Measurements from ENCODE around the gene CRCP. TPM values are rescaled to one million over a fixed set of nuclear protein-coding genes. Genes with fewer than 3 reads are reported as not detected.
"Not testable (repeated sequence)": the region's sequence is repeated elsewhere in the genome, so short reads cannot be mapped to it uniquely, and the experiment has no call there.

CRCP gene
- total and polyA plus RNA-seq, 4 experiments from 2014 or later = 21.2 to 42.3 (median 34.8) TPM

DNA sequence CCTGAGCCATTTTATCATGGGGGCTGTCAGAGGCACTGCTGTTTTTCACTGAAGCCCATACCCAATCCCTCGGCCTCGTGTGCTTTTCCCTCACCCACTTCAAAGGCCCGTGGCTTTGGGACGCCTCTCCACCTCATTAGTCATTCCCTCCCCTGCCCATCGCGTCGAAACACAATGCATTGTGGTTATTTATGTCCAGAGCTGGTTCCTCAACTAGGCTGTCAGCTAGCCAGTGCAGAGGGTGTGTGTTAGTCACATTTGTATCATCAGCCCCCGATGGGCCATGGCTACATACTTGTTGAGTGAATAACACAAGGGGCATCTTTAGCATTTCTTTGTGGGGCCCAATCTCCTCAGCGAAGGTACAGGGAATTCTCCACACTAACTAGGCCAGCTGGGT is 3.8 kb upstream of the CRCP start:
- POLR2A ChIA-PET (ENCODE audit: partially characterized antibody) = no interaction called here
- peaks cover 0 to 12% of the 10 kb centered on the region in 2 donors for H3K36me3 Mint-ChIP-seq
- peaks cover 6 to 15% (median 10%) of the 10 kb centered on the region in 4 donors for H3K4me1 Mint-ChIP-seq
- Histone ChIP-seq H3K27ac (ENCODE audit: low read depth, low read length) (no peak overlapping the region), H3K9me3 (ENCODE audit: control insufficient read depth in 1 of 2, low read length in 2 of 2) (no peaks in the 10 kb centered on the region), H3K4me1 (ENCODE audit: insufficient read depth, low read length) (peaks cover 12% of the 10 kb centered on the region), H3K27me3 (ENCODE audit: insufficient read depth, low read length) (no peaks in the 10 kb centered on the region), H3K4me3 (ENCODE audit: low read length in 2 of 2) (no peak overlapping the region), H3K36me3 (ENCODE audit: insufficient read depth, low read length) (no peaks in the 10 kb centered on the region)
- intact Hi-C loops (cut with micrococcal nuclease) = no loop called here
- CTCF ChIA-PET (ENCODE audit: partially characterized antibody) = no interaction called here
- peak overlapping the region in 1 of 7 donors; percentile 57 for H3K27ac Mint-ChIP-seq
- no peaks in the 10 kb centered on the region for H3K9me3 Mint-ChIP-seq
- no peaks in the 10 kb centered on the region for H3K27me3 Mint-ChIP-seq
- no peak for DNase-seq
- peak overlapping the region in 1 of 8 donors; percentile 32 for H3K4me3 Mint-ChIP-seq

DNA sequence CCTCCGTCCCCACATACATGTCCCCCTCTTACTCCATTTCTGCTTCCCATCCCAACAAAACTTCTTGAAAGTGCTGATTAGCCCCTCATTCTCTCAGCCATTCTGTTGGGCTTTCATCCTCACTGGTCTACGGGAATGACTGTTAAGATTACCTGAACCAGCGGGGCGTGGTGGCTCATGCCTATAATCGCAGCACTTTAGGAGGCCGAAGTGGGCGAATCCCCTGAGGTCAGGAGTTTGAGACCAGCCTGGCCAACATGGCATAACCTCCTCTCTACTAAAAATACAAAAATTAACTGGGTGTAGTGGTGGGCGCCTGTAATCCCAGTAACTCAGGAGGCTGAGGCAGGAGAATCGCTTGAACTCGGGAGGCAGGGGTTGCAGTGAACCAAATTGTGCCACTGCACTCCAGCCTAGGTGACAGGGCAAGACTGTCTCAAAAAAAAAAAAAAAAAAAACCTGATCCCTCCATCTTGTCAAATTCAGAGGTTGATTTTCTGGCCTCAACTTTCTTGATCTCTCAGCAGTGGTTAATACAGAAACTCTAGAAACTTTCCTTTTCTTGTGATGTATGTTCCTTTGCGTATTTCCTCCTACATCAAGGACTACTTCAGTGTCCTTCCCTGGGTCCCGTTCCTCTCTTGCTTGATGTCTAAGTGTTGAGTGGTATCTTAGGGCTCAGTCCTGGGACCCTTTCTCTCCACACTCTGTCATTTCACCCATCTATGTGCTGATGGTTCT is 2.2 kb downstream of the CRCP start:
- H3K36me3 ChIP-seq (ENCODE audit: insufficient read depth, low read length); CTCF ChIA-PET (ENCODE audit: partially characterized antibody); H3K4me3 ChIP-seq (ENCODE audit: low read length in 2 of 2); H3K27me3 ChIP-seq (ENCODE audit: insufficient read depth, low read length); H3K27me3 Mint-ChIP-seq; intact Hi-C loops (cut with micrococcal nuclease); H3K27ac ChIP-seq (ENCODE audit: low read depth, low read length); H3K9me3 Mint-ChIP-seq; POLR2A ChIA-PET (ENCODE audit: partially characterized antibody); H3K9me3 ChIP-seq (ENCODE audit: control insufficient read depth in 1 of 2, low read length in 2 of 2): not testable (repeated sequence)
- peaks cover 51% of the 10 kb centered on the region for H3K4me1 ChIP-seq (ENCODE audit: insufficient read depth, low read length)
- Mint-ChIP-seq H3K4me1 (peaks cover 31 to 61% (median 47%) of the 10 kb centered on the region in 4 donors), H3K36me3 (peaks cover 0 to 24% of the 10 kb centered on the region in 2 donors), H3K27ac (peak overlapping the region; percentile 30 to 95 (median 71)), H3K4me3 (peak overlapping the region; percentile 54 to 95 (median 76))
- peak in 1 of 5 donors; percentile 9 for DNase-seq

DNA sequence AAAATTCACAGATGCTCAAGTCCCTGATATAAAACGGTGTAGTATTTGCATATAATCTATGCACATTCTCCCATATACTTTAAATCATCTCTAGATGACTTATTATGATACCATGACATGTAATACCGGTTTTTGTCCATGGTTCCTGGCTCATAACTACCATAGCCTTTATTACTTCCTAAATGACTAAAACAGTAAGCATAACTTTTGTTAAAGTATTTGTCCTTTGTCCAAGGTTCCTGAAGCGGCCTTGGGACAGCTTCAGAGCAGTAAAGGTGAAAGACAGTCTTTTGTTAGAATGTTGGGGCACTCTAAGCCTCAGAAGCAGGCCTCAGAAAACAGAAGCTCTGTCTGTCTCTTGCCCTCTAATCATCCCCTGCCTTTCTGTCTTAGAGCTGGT is 4.0 kb downstream of the CRCP start:
- ChIA-PET POLR2A (ENCODE audit: partially characterized antibody) (no interaction called here), CTCF (ENCODE audit: partially characterized antibody) (no interaction called here)
- peaks cover 4% of the 10 kb centered on the region for H3K36me3 ChIP-seq (ENCODE audit: insufficient read depth, low read length)
- intact Hi-C loops (cut with micrococcal nuclease) = no loop called here
- no peaks in the 10 kb centered on the region for H3K27me3 ChIP-seq (ENCODE audit: insufficient read depth, low read length)
- Mint-ChIP-seq H3K36me3 (peaks cover 0 to 24% of the 10 kb centered on the region in 2 donors), H3K27ac (peak overlapping the region in 5 of 7 donors; percentile 12 to 78 (median 27)), H3K27me3 (no peaks in the 10 kb centered on the region), H3K4me3 (peak overlapping the region in 2 of 8 donors; percentile 47 to 55), H3K9me3 (no peaks in the 10 kb centered on the region), H3K4me1 (peaks cover 35 to 67% (median 51%) of the 10 kb centered on the region in 4 donors)
- DNase-seq = no peak
- H3K27ac ChIP-seq (ENCODE audit: low read depth, low read length) = no peak overlapping the region
- H3K9me3 ChIP-seq (ENCODE audit: control insufficient read depth in 1 of 2, low read length in 2 of 2) = no peaks in the 10 kb centered on the region
- no peak overlapping the region for H3K4me3 ChIP-seq (ENCODE audit: low read length in 2 of 2)
- H3K4me1 ChIP-seq (ENCODE audit: insufficient read depth, low read length) = peaks cover 51% of the 10 kb centered on the region

DNA sequence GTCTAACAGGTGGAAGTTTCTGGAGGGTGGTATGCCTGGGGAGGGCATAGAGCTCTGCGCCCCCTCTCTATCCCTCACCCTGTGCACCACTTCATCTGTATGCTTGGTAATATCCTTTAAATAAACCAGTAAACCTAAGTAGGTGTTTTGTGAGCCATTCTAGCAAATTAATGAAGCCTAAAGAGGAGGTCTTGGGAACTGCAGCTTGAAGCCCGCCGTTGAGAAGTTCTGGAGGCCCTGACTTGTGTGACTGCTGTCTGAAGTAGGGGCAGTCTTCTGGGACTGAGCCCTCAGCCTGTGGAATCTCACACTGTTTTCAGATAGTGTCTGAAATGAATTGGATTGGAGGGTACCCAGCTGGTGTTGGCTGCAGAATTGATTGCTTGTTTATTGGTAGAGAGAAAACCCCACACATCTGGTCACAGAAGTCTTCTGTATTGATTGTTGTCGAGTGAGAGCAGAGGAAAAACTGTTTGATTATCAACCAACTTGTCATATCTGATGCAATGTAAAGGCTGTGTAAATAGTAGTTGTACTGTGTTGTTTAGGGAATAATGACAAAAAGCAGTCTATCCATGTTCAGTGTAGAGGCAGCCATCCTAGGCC is 4.7 kb downstream of the CRCP start:
- peaks cover 48% of the 10 kb centered on the region for H3K4me1 ChIP-seq (ENCODE audit: insufficient read depth, low read length)
- intact Hi-C loops (cut with micrococcal nuclease) = no loop called here
- H3K27me3 ChIP-seq (ENCODE audit: insufficient read depth, low read length) = no peaks in the 10 kb centered on the region
- Mint-ChIP-seq H3K4me1 (peaks cover 35 to 69% (median 52%) of the 10 kb centered on the region in 4 donors), H3K4me3 (peak overlapping the region in 1 of 8 donors; percentile 27), H3K36me3 (peaks cover 0 to 24% of the 10 kb centered on the region in 2 donors), H3K27ac (peak overlapping the region in 4 of 7 donors; percentile 12 to 78 (median 38)), H3K27me3 (no peaks in the 10 kb centered on the region), H3K9me3 (no peaks in the 10 kb centered on the region)
- no peak overlapping the region for H3K4me3 ChIP-seq (ENCODE audit: low read length in 2 of 2)
- CTCF ChIA-PET (ENCODE audit: partially characterized antibody) = interaction anchor here (0.6 kb wide), 1 partner anchor 514 kb away, joined by 3 read pairs; no protein-coding TSS in a partner anchor
- DNase-seq = no peak
- POLR2A ChIA-PET (ENCODE audit: partially characterized antibody) = no interaction called here
- H3K27ac ChIP-seq (ENCODE audit: low read depth, low read length) = no peak overlapping the region
- H3K9me3 ChIP-seq (ENCODE audit: control insufficient read depth in 1 of 2, low read length in 2 of 2) = no peaks in the 10 kb centered on the region
- H3K36me3 ChIP-seq (ENCODE audit: insufficient read depth, low read length) = peaks cover 4% of the 10 kb centered on the region

DNA sequence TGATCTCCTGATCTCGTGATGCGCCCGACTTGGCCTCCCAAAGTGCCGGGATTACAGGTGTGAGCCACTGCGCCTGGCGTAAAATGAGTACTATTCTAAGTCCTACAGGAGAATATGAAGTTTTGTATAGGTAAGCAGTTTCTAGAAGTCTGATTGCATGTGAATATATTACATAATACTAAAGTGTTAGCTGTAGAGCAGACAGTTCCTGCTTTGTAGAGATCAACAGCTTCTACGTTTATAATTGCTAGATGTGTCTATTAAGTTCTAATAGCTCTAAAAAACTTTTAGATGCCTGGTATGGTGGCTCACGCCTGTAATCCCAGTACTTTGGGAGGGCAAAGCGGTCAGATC is 8.5 kb downstream of the CRCP start:
- ChIA-PET CTCF (ENCODE audit: partially characterized antibody) (no interaction called here), POLR2A (ENCODE audit: partially characterized antibody) (no interaction called here)
- H3K4me3 ChIP-seq (ENCODE audit: low read length in 2 of 2) = no peak overlapping the region
- peaks cover 38% of the 10 kb centered on the region for H3K4me1 ChIP-seq (ENCODE audit: insufficient read depth, low read length)
- peaks cover 4% of the 10 kb centered on the region for H3K36me3 ChIP-seq (ENCODE audit: insufficient read depth, low read length)
- no peak for DNase-seq
- Mint-ChIP-seq H3K4me1 (peaks cover 39 to 70% (median 51%) of the 10 kb centered on the region in 4 donors), H3K9me3 (no peaks in the 10 kb centered on the region), H3K4me3 (no peak overlapping the region), H3K27me3 (no peaks in the 10 kb centered on the region), H3K36me3 (peaks cover 0 to 16% of the 10 kb centered on the region in 2 donors), H3K27ac (no peak overlapping the region)
- no peaks in the 10 kb centered on the region for H3K27me3 ChIP-seq (ENCODE audit: insufficient read depth, low read length)
- H3K27ac ChIP-seq (ENCODE audit: low read depth, low read length) = no peak overlapping the region
- no peaks in the 10 kb centered on the region for H3K9me3 ChIP-seq (ENCODE audit: control insufficient read depth in 1 of 2, low read length in 2 of 2)
- intact Hi-C loops (cut with micrococcal nuclease) = no loop called here

- DNase-seq; intact Hi-C loops (cut with micrococcal nuclease); POLR2A ChIA-PET (ENCODE audit: partially characterized antibody); H3K27me3 ChIP-seq (ENCODE audit: insufficient read depth, low read length); H3K9me3 Mint-ChIP-seq; H3K4me3 ChIP-seq (ENCODE audit: low read length in 2 of 2); H3K27me3 Mint-ChIP-seq; H3K36me3 ChIP-seq (ENCODE audit: insufficient read depth, low read length); H3K27ac ChIP-seq (ENCODE audit: low read depth, low read length); H3K9me3 ChIP-seq (ENCODE audit: control insufficient read depth in 1 of 2, low read length in 2 of 2); H3K36me3 Mint-ChIP-seq: not testable (repeated sequence)
- H3K4me1 Mint-ChIP-seq = peaks cover 29 to 58% (median 40%) of the 10 kb centered on the region in 4 donors
- H3K4me3 Mint-ChIP-seq = peak overlapping the region in 3 of 8 donors; percentile 0 to 63 (median 2)
- peak overlapping the region in 5 of 7 donors; percentile 41 to 89 (median 75) for H3K27ac Mint-ChIP-seq
- CTCF ChIA-PET (ENCODE audit: partially characterized antibody) = interaction anchor here (1.4 kb wide), 1 partner anchor 10 kb away, joined by 9 read pairs; the partner anchor contains the start of gene CRCP
- peaks cover 26% of the 10 kb centered on the region for H3K4me1 ChIP-seq (ENCODE audit: insufficient read depth, low read length)
These were observed 9.9 kb downstream of the CRCP start for GRCh38 chr7:66124569-66124861.

DNA sequence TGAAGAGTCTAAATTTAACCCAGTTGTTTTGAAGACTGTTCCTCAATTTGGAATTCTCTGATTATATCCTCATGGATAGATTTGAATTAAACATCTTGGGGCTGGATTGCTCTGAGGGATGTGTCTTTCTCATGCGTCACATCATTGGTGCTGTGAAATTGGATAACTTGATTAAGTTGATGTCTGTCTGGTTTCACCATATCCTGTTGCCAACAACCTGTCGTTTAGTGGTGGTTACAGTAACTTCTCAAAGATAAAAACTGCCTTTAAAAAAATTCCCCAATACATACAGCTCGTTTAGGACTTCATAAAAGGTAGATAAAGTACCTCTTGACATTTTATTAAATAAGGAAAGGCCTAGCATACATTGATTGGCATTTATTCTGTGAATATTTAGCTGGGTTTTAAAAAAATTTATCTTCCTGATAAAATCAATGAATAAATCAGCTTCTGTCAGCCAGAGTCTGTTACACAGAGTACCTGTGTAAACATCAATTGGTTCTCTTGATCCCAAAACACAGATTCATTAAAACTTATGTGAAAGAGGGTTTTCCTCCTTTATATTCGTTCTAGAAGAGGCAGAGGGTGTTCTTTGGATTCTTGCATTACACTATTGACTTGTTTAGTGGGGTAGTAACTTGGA is 10.5 kb downstream of the CRCP start:
- Mint-ChIP-seq H3K4me3 (peak overlapping the region in 4 of 8 donors; percentile 0 to 35 (median 10)), H3K27me3 (no peaks in the 10 kb centered on the region), H3K9me3 (no peaks in the 10 kb centered on the region), H3K4me1 (peaks cover 30 to 58% (median 40%) of the 10 kb centered on the region in 4 donors), H3K36me3 (peaks cover 0 to 12% of the 10 kb centered on the region in 2 donors), H3K27ac (peak overlapping the region; percentile 0 to 89 (median 41))
- no peak for DNase-seq
- intact Hi-C loops (cut with micrococcal nuclease) = no loop called here
- Histone ChIP-seq H3K9me3 (ENCODE audit: control insufficient read depth in 1 of 2, low read length in 2 of 2) (no peaks in the 10 kb centered on the region), H3K36me3 (ENCODE audit: insufficient read depth, low read length) (peaks cover 4% of the 10 kb centered on the region), H3K27me3 (ENCODE audit: insufficient read depth, low read length) (no peaks in the 10 kb centered on the region), H3K27ac (ENCODE audit: low read depth, low read length) (no peak overlapping the region), H3K4me1 (ENCODE audit: insufficient read depth, low read length) (peaks cover 26% of the 10 kb centered on the region), H3K4me3 (ENCODE audit: low read length in 2 of 2) (no peak overlapping the region)
- CTCF ChIA-PET (ENCODE audit: partially characterized antibody) = interaction anchor here (1.4 kb wide), 1 partner anchor 10 kb away, joined by 9 read pairs; the partner anchor contains the start of gene CRCP
- POLR2A ChIA-PET (ENCODE audit: partially characterized antibody) = no interaction called here
